Loucy (cell line): ENCODE measurements around the gene MYOM3.

Source experiments
- H2AFZ ChIP-seq: fragments of 200-600 bp; sonication (generic); 2 replicates; pipeline ENCODE4 v1.6.0; 2016; ENCODE audit warnings: antibody characterized with exemption, mild to moderate bottlenecking, low read length, moderate library complexity
- H3F3A ChIP-seq: fragments of 200-600 bp; 2 replicates; pipeline ENCODE4 v1.6.0; 2016; ENCODE audit warnings: antibody characterized with exemption, low read depth, mild to moderate bottlenecking
- H3K27me3 ChIP-seq: fragments of 200-600 bp; sonication (generic); 2 replicates; pipeline ENCODE4 v1.6.1; 2014; ENCODE audit warnings: low read length, mild to moderate bottlenecking; ENCODE audit not compliant: insufficient read depth, poor library complexity, severe bottlenecking
- H3K36me3 ChIP-seq: fragments of 200-600 bp; sonication (generic); 2 replicates; pipeline ENCODE4 v1.6.1; 2016; ENCODE audit warnings: low read length; ENCODE audit not compliant: insufficient read depth
- H3K4me1 ChIP-seq: fragments of 200-600 bp; sonication (generic); 2 replicates; pipeline ENCODE4 v1.5.1; 2014; ENCODE audit warnings: low read length, mild to moderate bottlenecking; ENCODE audit not compliant: insufficient read depth, poor library complexity, severe bottlenecking
- H3K4me2 ChIP-seq: fragments of 200-600 bp; sonication (generic); 2 replicates; pipeline ENCODE4 v1.6.0; 2014; ENCODE audit warnings: antibody characterized with exemption, low read length, low read depth, mild to moderate bottlenecking; ENCODE audit not compliant: poor library complexity, severe bottlenecking
- H3K4me3 ChIP-seq: fragments of 200-600 bp; sonication (generic); 2 replicates; pipeline ENCODE4 v1.5.1; 2014; ENCODE audit warnings: low read length, mild to moderate bottlenecking, mixed read lengths; ENCODE audit not compliant: poor library complexity, severe bottlenecking
- H3K79me2 ChIP-seq: fragments of 200-600 bp; sonication (generic); 2 replicates; pipeline ENCODE4 v1.6.1; 2014; ENCODE audit warnings: low read length; ENCODE audit not compliant: insufficient read depth
- H3K9ac ChIP-seq: fragments of 200-600 bp; sonication (generic); 2 replicates; pipeline ENCODE4 v1.6.0; 2014; ENCODE audit warnings: mild to moderate bottlenecking, low read depth, low read length, moderate library complexity; ENCODE audit not compliant: poor library complexity, severe bottlenecking
- H3K9me2 ChIP-seq: fragments of 200-600 bp; sonication (generic); replicated peaks from 2 replicates; pipeline ENCODE4 v1.6.1; 2016; ENCODE audit warnings: low read depth, low read length, mixed read lengths
- H3K9me3 ChIP-seq: fragments of 200-600 bp; sonication (generic); 2 replicates; pipeline ENCODE4 v1.6.1; 2014; ENCODE audit warnings: mild to moderate bottlenecking, antibody characterized with exemption, low read length, low read depth; ENCODE audit not compliant: insufficient read depth
- H4K20me1 ChIP-seq: fragments of 200-600 bp; sonication (generic); 2 replicates; pipeline ENCODE4 v1.6.0; 2014; ENCODE audit warnings: antibody characterized with exemption, low read length, mild to moderate bottlenecking; ENCODE audit not compliant: insufficient read depth, poor library complexity, severe bottlenecking
- CTCF ChIP-seq: fragments of 200-600 bp; sonication (generic); conservative IDR thresholded peaks from 2 replicates; pipeline ENCODE4 v1.5.1; 2014; ENCODE audit warnings: mild to moderate bottlenecking, antibody characterized with exemption, low read length
- EZH2phosphoT487 ChIP-seq: fragments of 200-600 bp; IDR thresholded peaks from 2 replicates; pipeline ENCODE4 v1.6.1; 2018; ENCODE audit warnings: antibody characterized with exemption, mild to moderate bottlenecking, moderate library complexity, borderline replicate concordance

MYOM3 gene

GRCh38 chr1:24027838-24028468 lies 84.0 kb downstream of the MYOM3 start:
- Histone ChIP-seq H3K36me3 (no peaks in the 10 kb centered on the region), H2AFZ (no peak overlapping the region), H3K79me2 (no peaks in the 10 kb centered on the region), H3K4me2 (no peak overlapping the region), H3K9me3 (no peaks in the 10 kb centered on the region), H3K27me3 (no peaks in the 10 kb centered on the region), H3K4me3 (no peak overlapping the region), H3K9ac (no peak overlapping the region), H3F3A (no peaks in the 10 kb centered on the region), H3K9me2 (no peaks in the 10 kb centered on the region), H4K20me1 (no peaks in the 10 kb centered on the region), H3K4me1 (no peaks in the 10 kb centered on the region)
- TF ChIP-seq EZH2phosphoT487 (no peak), CTCF (peak; percentile 73)

- Histone ChIP-seq H3K4me3 (no peak overlapping the region), H3K4me2 (no peak overlapping the region), H3K79me2 (no peaks in the 10 kb centered on the region), H3K9me3 (no peaks in the 10 kb centered on the region), H4K20me1 (no peaks in the 10 kb centered on the region), H3K9ac (no peak overlapping the region), H3K36me3 (no peaks in the 10 kb centered on the region), H3K9me2 (no peaks in the 10 kb centered on the region), H2AFZ (no peak overlapping the region), H3K4me1 (no peaks in the 10 kb centered on the region), H3K27me3 (no peaks in the 10 kb centered on the region), H3F3A (no peaks in the 10 kb centered on the region)
- no peak for TF ChIP-seq EZH2phosphoT487
- TF ChIP-seq CTCF: no peak
Measured at GRCh38 chr1:24022581-24023361, 89.2 kb downstream of the MYOM3 start.

- Histone ChIP-seq H3K27me3 (no peaks in the 10 kb centered on the region), H3K36me3 (no peaks in the 10 kb centered on the region), H3K4me1 (no peaks in the 10 kb centered on the region), H2AFZ (no peak overlapping the region), H3K4me3 (no peak overlapping the region), H4K20me1 (no peaks in the 10 kb centered on the region), H3K9me2 (no peaks in the 10 kb centered on the region), H3K4me2 (no peak overlapping the region), H3K9ac (no peak overlapping the region), H3K79me2 (no peaks in the 10 kb centered on the region), H3F3A (no peaks in the 10 kb centered on the region), H3K9me3 (no peaks in the 10 kb centered on the region)
- TF ChIP-seq CTCF (no peak), EZH2phosphoT487 (no peak)
Measured at GRCh38 chr1:24021403-24022266, 90.3 kb downstream of the MYOM3 start.
